HepG2 (cell line): ENCODE results near the gene SH3GL1. TPM values are rescaled to one million over a fixed set of nuclear protein-coding genes. Genes with fewer than 3 reads are reported as not detected.

Experiments
- CCDC6 ChIP-seq: sonication (generic); formaldehyde crosslinking; IDR thresholded peaks from 2 replicates; pipeline ENCODE4 v1.8.1; 2022; ENCODE audit warnings: mild to moderate bottlenecking, missing genetic modification reagents, moderate library complexity
- CREM ChIP-seq, 2 experiments: sonication (generic) in 1 of 2; formaldehyde crosslinking in 1 of 2; IDR thresholded peaks; 2 replicates each; pipeline versions ENCODE4 v1.4.0 to v1.6.1; 2016 to 2020; ENCODE audit warnings: antibody characterized with exemption in 1 of 2, mild to moderate bottlenecking in 1 of 2, missing genetic modification reagents in 1 of 2
- KDM2A ChIP-seq: sonication (generic); formaldehyde crosslinking; IDR thresholded peaks from 2 replicates; pipeline ENCODE4 v1.4.0; 2020; ENCODE audit warnings: low read depth, missing genetic modification reagents, borderline replicate concordance
- MED1 ChIP-seq: sonication (generic); formaldehyde crosslinking; IDR thresholded peaks from 2 replicates; pipeline ENCODE4 v1.4.0; 2020; ENCODE audit warnings: missing genetic modification reagents
- MNT ChIP-seq: fragments of 450-650 bp; IDR thresholded peaks from 2 replicates; pipeline ENCODE4 v1.6.1; 2016
- NCOA2 ChIP-seq: sonication (generic); formaldehyde crosslinking; IDR thresholded peaks from 2 replicates; pipeline ENCODE4 v1.8.0; 2022; ENCODE audit warnings: inconsistent platforms
- PHF21A ChIP-seq: sonication (generic); formaldehyde crosslinking; IDR thresholded peaks from 2 replicates; pipeline ENCODE4 v1.5.0; 2020; ENCODE audit warnings: mild to moderate bottlenecking, missing genetic modification reagents
- PHF8 ChIP-seq: sonication (generic); formaldehyde crosslinking; IDR thresholded peaks from 2 replicates; pipeline ENCODE4 v1.5.0; 2020; ENCODE audit warnings: missing genetic modification reagents
- RFX1 ChIP-seq: fragments of 450-650 bp; IDR thresholded peaks from 2 replicates; pipeline ENCODE4 v1.6.1; 2017
- RFX3 ChIP-seq: IDR thresholded peaks from 2 replicates; pipeline ENCODE4 v1.6.1; 2016; ENCODE audit warnings: missing biosample characterization, missing genetic modification reagents
- SALL1 ChIP-seq: sonication (generic); formaldehyde crosslinking; IDR thresholded peaks from 2 replicates; pipeline ENCODE4 v1.8.0; 2022; ENCODE audit warnings: mild to moderate bottlenecking, missing genetic modification reagents
- SP140L ChIP-seq: sonication (generic); formaldehyde crosslinking; IDR thresholded peaks from 2 replicates; pipeline ENCODE4 v1.4.0; 2020; ENCODE audit warnings: missing genetic modification reagents, borderline replicate concordance
- TEAD3 ChIP-seq: optimal IDR thresholded peaks from 2 replicates; pipeline ENCODE3; 2016; ENCODE audit warnings: borderline replicate concordance
- ZMYM3 ChIP-seq: sonication (generic); formaldehyde crosslinking; IDR thresholded peaks from 2 replicates; pipeline ENCODE4 v1.5.1; 2020; ENCODE audit warnings: mild to moderate bottlenecking, missing genetic modification reagents
- ZNF281 ChIP-seq: sonication (generic); formaldehyde crosslinking; IDR thresholded peaks from 2 replicates; pipeline ENCODE4 v1.4.0; 2020; ENCODE audit warnings: missing genetic modification reagents, borderline replicate concordance
- ZSCAN31 ChIP-seq: sonication (generic); formaldehyde crosslinking; IDR thresholded peaks from 2 replicates; pipeline ENCODE4 v1.5.0; 2020; ENCODE audit warnings: low read depth, mild to moderate bottlenecking, missing genetic modification reagents
- polyA plus RNA-seq, 8 experiments: library from polyadenylated mRNA; depleted of rRNA in 3 of 8; stranded (reverse) in 7 of 8; unstranded in 1 of 8; fragments of >200 nt; fragmentation: Illumina TruSeq in 4 of 8; extraction: Trizol in 4 of 8; gene quantifications; 2 replicates each; pipeline versions ENCODE4 v1.2.1 to v1.2.3, GENCODE V29; 2011 to 2016; ENCODE audit warnings: low read depth in 4 of 8, missing spikeins in 1 of 8, mixed read lengths in 1 of 8; ENCODE audit not compliant: insufficient read depth in 1 of 8
- total RNA-seq, 5 experiments: library from RNA; depleted of rRNA; stranded (reverse); fragments of >200 nt; fragmentation: Illumina TruSeq; extraction: Trizol; gene quantifications; 2 replicates each; pipeline ENCODE4 v1.2.3, GENCODE V29; 2016; ENCODE audit warnings: low read depth in 1 of 5
- TF ChIP-seq, protein P1 (sequence below): sonication (generic); formaldehyde crosslinking; IDR thresholded peaks from 2 replicates; pipeline ENCODE4 v1.8.1; 2023; ENCODE audit warnings: mild to moderate bottlenecking, missing genetic modification reagents, borderline replicate concordance
- TF ChIP-seq, protein P2 (sequence below): IDR thresholded peaks from 2 replicates; pipeline ENCODE4 v1.6.1; 2016
- TF ChIP-seq, protein P3 (sequence below): IDR thresholded peaks from 2 replicates; pipeline ENCODE4 v1.6.1; 2012; ENCODE audit warnings: inconsistent platforms
- TF ChIP-seq, protein P4 (sequence below): sonication (generic); formaldehyde crosslinking; IDR thresholded peaks from 2 replicates; pipeline ENCODE4 v1.4.0; 2020; ENCODE audit warnings: missing genetic modification reagents
- TF ChIP-seq, protein P5 (sequence below): sonication (generic); IDR thresholded peaks from 2 replicates; pipeline ENCODE4 v1.6.1; 2016; ENCODE audit warnings: low read depth, borderline replicate concordance

SH3GL1 gene
- total and polyA plus RNA-seq, 2 of the 13 experiments (the other 11 are each of a cell fraction or from before 2014, with no cell fraction given) = 33.0 to 45.1 TPM

DNA sequence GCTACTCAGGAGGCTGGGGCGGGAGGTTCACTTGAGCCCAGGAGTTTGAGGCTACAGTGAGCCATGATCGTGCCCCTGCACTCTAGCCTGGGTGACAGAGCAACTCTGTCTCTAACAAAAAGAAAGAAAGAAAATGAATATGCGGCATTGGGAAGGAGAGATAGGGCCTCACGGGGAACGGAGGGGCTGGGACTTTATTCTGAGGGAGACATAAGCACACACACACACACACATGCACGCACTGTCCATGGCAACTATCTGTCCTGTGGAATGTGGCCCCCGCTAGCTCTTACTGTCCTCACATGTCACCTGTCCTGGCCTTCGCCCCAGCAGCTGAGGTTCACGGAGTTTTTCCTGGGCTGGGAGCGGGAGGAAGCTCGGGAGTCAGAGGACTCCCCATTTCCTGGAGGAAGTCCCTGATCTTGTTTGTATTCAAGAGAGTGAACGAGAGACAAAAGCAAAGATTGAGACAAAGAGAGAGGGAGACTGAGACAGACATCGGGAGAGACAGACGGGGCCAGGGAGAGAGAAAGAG lies 62.4 kb downstream of the SH3GL1 start (continued):
- TF ChIP-seq ZNF281 (CRISPR knock-in tag) = peak; percentile 15; the same call in 1 of the 2 replicates
- peak; percentile 80 for TF ChIP-seq PHF21A (CRISPR knock-in tag)
- TF ChIP-seq SALL1 (CRISPR knock-in tag) = peak; percentile 52
- TF ChIP-seq, protein P1, sequence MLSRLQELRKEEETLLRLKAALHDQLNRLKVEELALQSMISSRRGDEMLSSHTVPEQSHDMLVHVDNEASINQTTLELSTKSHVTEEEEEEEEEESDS (CRISPR knock-in tag) = no peak
- TF ChIP-seq CCDC6 = no peak
- peak; percentile 57; the same call in 1 of the 2 replicates for TF ChIP-seq ZSCAN31 (CRISPR knock-in tag)
- peak; percentile 70 for TF ChIP-seq ZMYM3 (CRISPR knock-in tag)
- TF ChIP-seq RFX1 = peak; percentile 59
- peak; percentile 21; the same call in 1 of the 2 replicates for TF ChIP-seq PHF8 (CRISPR knock-in tag)
- TF ChIP-seq NCOA2 (CRISPR knock-in tag) = peak; percentile 37
- peak; percentile 97 for TF ChIP-seq TEAD3
- TF ChIP-seq, protein P2, sequence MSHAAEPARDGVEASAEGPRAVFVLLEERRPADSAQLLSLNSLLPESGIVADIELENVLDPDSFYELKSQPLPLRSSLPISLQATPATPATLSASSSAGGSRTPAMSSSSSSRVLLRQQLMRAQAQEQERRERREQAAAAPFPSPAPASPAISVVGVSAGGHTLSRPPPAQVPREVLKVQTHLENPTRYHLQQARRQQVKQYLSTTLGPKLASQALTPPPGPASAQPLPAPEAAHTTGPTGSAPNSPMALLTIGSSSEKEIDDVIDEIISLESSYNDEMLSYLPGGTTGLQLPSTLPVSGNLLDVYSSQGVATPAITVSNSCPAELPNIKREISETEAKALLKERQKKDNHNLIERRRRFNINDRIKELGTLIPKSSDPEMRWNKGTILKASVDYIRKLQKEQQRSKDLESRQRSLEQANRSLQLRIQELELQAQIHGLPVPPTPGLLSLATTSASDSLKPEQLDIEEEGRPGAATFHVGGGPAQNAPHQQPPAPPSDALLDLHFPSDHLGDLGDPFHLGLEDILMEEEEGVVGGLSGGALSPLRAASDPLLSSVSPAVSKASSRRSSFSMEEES (CRISPR knock-in tag) = peak; percentile 60
- TF ChIP-seq MNT = peak; percentile 10
- 0 out of 2 replicates have a peak, but pooled peaks have one; percentile 46 for TF ChIP-seq SP140L (CRISPR knock-in tag)
- peak; percentile 51 for TF ChIP-seq MED1
- TF ChIP-seq, protein P3, sequence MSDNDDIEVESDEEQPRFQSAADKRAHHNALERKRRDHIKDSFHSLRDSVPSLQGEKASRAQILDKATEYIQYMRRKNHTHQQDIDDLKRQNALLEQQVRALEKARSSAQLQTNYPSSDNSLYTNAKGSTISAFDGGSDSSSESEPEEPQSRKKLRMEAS = peak; percentile 61
- peak; percentile 41; the same call in 1 of the 2 replicates for TF ChIP-seq CREM (IDR thresholded peaks at IDR 0.05)
- TF ChIP-seq CREM (CRISPR knock-in tag; IDR thresholded peaks at IDR 0.05) = no peak
- TF ChIP-seq RFX3 (CRISPR knock-in tag) = no peak
- TF ChIP-seq, protein P4, sequence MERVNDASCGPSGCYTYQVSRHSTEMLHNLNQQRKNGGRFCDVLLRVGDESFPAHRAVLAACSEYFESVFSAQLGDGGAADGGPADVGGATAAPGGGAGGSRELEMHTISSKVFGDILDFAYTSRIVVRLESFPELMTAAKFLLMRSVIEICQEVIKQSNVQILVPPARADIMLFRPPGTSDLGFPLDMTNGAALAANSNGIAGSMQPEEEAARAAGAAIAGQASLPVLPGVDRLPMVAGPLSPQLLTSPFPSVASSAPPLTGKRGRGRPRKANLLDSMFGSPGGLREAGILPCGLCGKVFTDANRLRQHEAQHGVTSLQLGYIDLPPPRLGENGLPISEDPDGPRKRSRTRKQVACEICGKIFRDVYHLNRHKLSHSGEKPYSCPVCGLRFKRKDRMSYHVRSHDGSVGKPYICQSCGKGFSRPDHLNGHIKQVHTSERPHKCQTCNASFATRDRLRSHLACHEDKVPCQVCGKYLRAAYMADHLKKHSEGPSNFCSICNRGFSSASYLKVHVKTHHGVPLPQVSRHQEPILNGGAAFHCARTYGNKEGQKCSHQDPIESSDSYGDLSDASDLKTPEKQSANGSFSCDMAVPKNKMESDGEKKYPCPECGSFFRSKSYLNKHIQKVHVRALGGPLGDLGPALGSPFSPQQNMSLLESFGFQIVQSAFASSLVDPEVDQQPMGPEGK (CRISPR knock-in tag) = peak; percentile 92
- TF ChIP-seq, protein P5, sequence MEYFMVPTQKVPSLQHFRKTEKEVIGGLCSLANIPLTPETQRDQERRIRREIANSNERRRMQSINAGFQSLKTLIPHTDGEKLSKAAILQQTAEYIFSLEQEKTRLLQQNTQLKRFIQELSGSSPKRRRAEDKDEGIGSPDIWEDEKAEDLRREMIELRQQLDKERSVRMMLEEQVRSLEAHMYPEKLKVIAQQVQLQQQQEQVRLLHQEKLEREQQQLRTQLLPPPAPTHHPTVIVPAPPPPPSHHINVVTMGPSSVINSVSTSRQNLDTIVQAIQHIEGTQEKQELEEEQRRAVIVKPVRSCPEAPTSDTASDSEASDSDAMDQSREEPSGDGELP = peak; percentile 86; the same call in 1 of the 2 replicates
- TF ChIP-seq KDM2A (CRISPR knock-in tag) = peak; percentile 18; the same call in 1 of the 2 replicates
